Neural cell (in vitro differentiated cells): ENCODE results near the gene FNDC3B. TPM values are rescaled to one million over a fixed set of nuclear protein-coding genes. Genes with fewer than 3 reads are reported as not detected.

Experiments
- H2AFZ ChIP-seq: fragments of 200-600, 300-800 bp; sonication (generic), shearing (Covaris generic); 2 replicates; pipeline ENCODE4 v1.6.0; 2014; ENCODE audit warnings: low read depth, mild to moderate bottlenecking, antibody characterized with exemption, low read length, moderate library complexity
- H3F3A ChIP-seq: fragments of 200-600 bp; shearing (Covaris generic); 2 replicates; pipeline ENCODE4 v1.6.1; 2016; ENCODE audit warnings: mild to moderate bottlenecking, moderate library complexity, mixed read lengths, antibody characterized with exemption, low read length; ENCODE audit not compliant: insufficient read depth, poor library complexity, severe bottlenecking
- H3K27ac ChIP-seq: fragments of 200-600, 300-800 bp; sonication (generic), shearing (Covaris generic); 2 replicates; pipeline ENCODE4 v1.5.1; 2014; ENCODE audit warnings: mild to moderate bottlenecking, low read length, moderate library complexity
- H3K27me3 ChIP-seq: fragments of 300-800, 200-600 bp; sonication (generic), shearing (Covaris generic); 2 replicates; pipeline ENCODE4 v1.6.0; 2014; ENCODE audit warnings: mild to moderate bottlenecking, low read depth, low read length, moderate library complexity; ENCODE audit not compliant: insufficient read depth
- H3K36me3 ChIP-seq: fragments of 300-800, 200-600 bp; sonication (generic), shearing (Covaris generic); 2 replicates; pipeline ENCODE4 v1.5.1; 2014; ENCODE audit warnings: mild to moderate bottlenecking, antibody characterized with exemption, low read length, moderate library complexity; ENCODE audit not compliant: insufficient read depth
- H3K4me2 ChIP-seq: fragments of 300-800, 200-600 bp; sonication (generic), shearing (Covaris generic); 2 replicates; pipeline ENCODE4 v1.6.0; 2014; ENCODE audit warnings: mild to moderate bottlenecking, low read length
- H3K4me3 ChIP-seq: fragments of 300-800, 200-600 bp; sonication (generic), shearing (Covaris generic); 2 replicates; pipeline ENCODE4 v1.5.1; 2014; ENCODE audit warnings: mild to moderate bottlenecking, low read length, moderate library complexity
- H3K79me2 ChIP-seq: fragments of 200-600 bp; shearing (Covaris generic); replicated peaks from 2 replicates; pipeline ENCODE4 v1.6.0; 2014; ENCODE audit warnings: mild to moderate bottlenecking, low read length, moderate library complexity; ENCODE audit not compliant: insufficient read depth
- H3K9ac ChIP-seq: fragments of 300-800, 200-600 bp; sonication (generic), shearing (Covaris generic); 2 replicates; pipeline ENCODE4 v1.6.1; 2016; ENCODE audit warnings: mild to moderate bottlenecking, low read length, mixed read lengths
- H3K9me2 ChIP-seq: fragments of 200-600 bp; shearing (Covaris generic); 2 replicates; pipeline ENCODE4 v1.6.1; 2016; ENCODE audit warnings: mild to moderate bottlenecking, low read length, mixed read lengths; ENCODE audit not compliant: insufficient read depth
- H3K9me3 ChIP-seq: fragments of 200-600, 300-800 bp; sonication (generic), shearing (Covaris generic); 2 replicates; pipeline ENCODE4 v1.6.1; 2016; ENCODE audit warnings: mild to moderate bottlenecking, mixed run types, low read length, moderate library complexity, mixed read lengths
- H4K20me1 ChIP-seq: fragments of 200-600 bp; shearing (Covaris generic); 2 replicates; pipeline ENCODE4 v1.6.1; 2016; ENCODE audit warnings: mild to moderate bottlenecking, mixed run types; ENCODE audit not compliant: insufficient read depth
- CTCF ChIP-seq: fragments of 450-650 bp; IDR thresholded peaks from 2 replicates; pipeline ENCODE4 v1.5.1; 2014; ENCODE audit warnings: antibody characterized with exemption, mild to moderate bottlenecking, moderate library complexity; ENCODE audit not compliant: poor library complexity, severe bottlenecking
- EP300 ChIP-seq: fragments of 450-650 bp; conservative IDR thresholded peaks from 2 replicates; pipeline ENCODE4 v1.6.1; 2014; ENCODE audit warnings: antibody characterized with exemption, mild to moderate bottlenecking, moderate library complexity; ENCODE audit not compliant: poor library complexity, severe bottlenecking
- EZH2 ChIP-seq: fragments of 200-600, 300-800 bp; shearing (Covaris generic), sonication (generic); IDR thresholded peaks from 2 replicates; pipeline ENCODE4 v1.6.1; 2014; ENCODE audit warnings: antibody characterized with exemption, low read length, borderline replicate concordance, mild to moderate bottlenecking; ENCODE audit not compliant: insufficient read depth, poor library complexity, severe bottlenecking
- MXI1 ChIP-seq: fragments of 450-650 bp; conservative IDR thresholded peaks from 2 replicates; pipeline ENCODE4 v1.6.1; 2014; ENCODE audit warnings: antibody characterized with exemption, mild to moderate bottlenecking; ENCODE audit not compliant: poor library complexity, severe bottlenecking
- POLR2AphosphoS5 ChIP-seq: IDR thresholded peaks from 2 replicates; pipeline ENCODE4 v1.6.1; 2012
- RAD21 ChIP-seq: fragments of 450-650 bp; conservative IDR thresholded peaks from 2 replicates; pipeline ENCODE4 v1.6.1; 2014; ENCODE audit warnings: antibody characterized with exemption, mild to moderate bottlenecking, moderate library complexity
- REST ChIP-seq: IDR thresholded peaks from 2 replicates; pipeline ENCODE4 v1.6.1; 2012; ENCODE audit warnings: borderline replicate concordance
- SMC3 ChIP-seq: fragments of 450-650 bp; conservative IDR thresholded peaks from 2 replicates; pipeline ENCODE4 v1.6.1; 2014; ENCODE audit warnings: antibody characterized with exemption, mild to moderate bottlenecking, moderate library complexity; ENCODE audit not compliant: poor library complexity
- TAF1 ChIP-seq: IDR thresholded peaks from 2 replicates; pipeline ENCODE4 v1.6.1; 2012; ENCODE audit warnings: low read depth
- polyA plus RNA-seq: library from polyadenylated mRNA; depleted of rRNA; stranded (reverse); fragments of >200 nt; gene quantifications from 2 replicates; pipeline ENCODE4 v1.2.3, GENCODE V29; 2014

The FNDC3B gene
- polyA plus RNA-seq, 1 donor from 2014 or later, result 4.9 TPM

GRCh38 chr3:172355836-172356235, 316.5 kb downstream of the FNDC3B start:
- Histone ChIP-seq H3F3A (no peaks in the 10 kb centered on the region), H4K20me1 (no peaks in the 10 kb centered on the region), H3K4me2 (no peak overlapping the region), H3K27me3 (no peaks in the 10 kb centered on the region), H3K9me2 (peaks cover 3% of the 10 kb centered on the region), H3K9ac (no peak overlapping the region), H3K27ac (no peak overlapping the region), H3K36me3 (peaks cover 6% of the 10 kb centered on the region), H3K9me3 (no peaks in the 10 kb centered on the region), H3K79me2 (no peaks in the 10 kb centered on the region), H2AFZ (no peak overlapping the region), H3K4me3 (no peak overlapping the region)
- no peak for TF ChIP-seq EZH2
- no peak for TF ChIP-seq TAF1
- no peak for TF ChIP-seq SMC3

- Histone ChIP-seq H3K79me2 (no peaks in the 10 kb centered on the region), H3F3A (no peaks in the 10 kb centered on the region), H3K27me3 (no peaks in the 10 kb centered on the region), H3K36me3 (peaks cover 6% of the 10 kb centered on the region), H3K9me2 (peaks cover 3% of the 10 kb centered on the region), H4K20me1 (no peaks in the 10 kb centered on the region), H3K27ac (no peak overlapping the region), H3K9ac (no peak overlapping the region), H3K4me2 (no peak overlapping the region), H3K9me3 (no peaks in the 10 kb centered on the region), H2AFZ (no peak overlapping the region), H3K4me3 (no peak overlapping the region)
- TF ChIP-seq EP300, result no peak
- no peak for TF ChIP-seq SMC3
- no peak for TF ChIP-seq EZH2
- TF ChIP-seq POLR2AphosphoS5, result no peak
- TF ChIP-seq RAD21, result no peak
- no peak for TF ChIP-seq TAF1
- no peak for TF ChIP-seq CTCF
- no peak for TF ChIP-seq REST
- TF ChIP-seq MXI1, result no peak
Measured at GRCh38 chr3:172356427-172356826, 317.0 kb downstream of the FNDC3B start.
